Neural cell (in vitro differentiated cells): ENCODE measurements around the gene FAM210B.

Experiments
- RAD21 ChIP-seq: fragments of 450-650 bp; conservative IDR thresholded peaks from 2 replicates; pipeline ENCODE4 v1.6.1; 2014; ENCODE audit warnings: antibody characterized with exemption, mild to moderate bottlenecking, moderate library complexity
- TAF1 ChIP-seq: IDR thresholded peaks from 2 replicates; pipeline ENCODE4 v1.6.1; 2012; ENCODE audit warnings: low read depth
- TF ChIP-seq, protein P1 (sequence below): fragments of 450-650 bp; IDR thresholded peaks from 2 replicates; pipeline ENCODE4 v1.5.1; 2014; ENCODE audit warnings: antibody characterized with exemption, mild to moderate bottlenecking, moderate library complexity; ENCODE audit not compliant: poor library complexity, severe bottlenecking

DNA sequence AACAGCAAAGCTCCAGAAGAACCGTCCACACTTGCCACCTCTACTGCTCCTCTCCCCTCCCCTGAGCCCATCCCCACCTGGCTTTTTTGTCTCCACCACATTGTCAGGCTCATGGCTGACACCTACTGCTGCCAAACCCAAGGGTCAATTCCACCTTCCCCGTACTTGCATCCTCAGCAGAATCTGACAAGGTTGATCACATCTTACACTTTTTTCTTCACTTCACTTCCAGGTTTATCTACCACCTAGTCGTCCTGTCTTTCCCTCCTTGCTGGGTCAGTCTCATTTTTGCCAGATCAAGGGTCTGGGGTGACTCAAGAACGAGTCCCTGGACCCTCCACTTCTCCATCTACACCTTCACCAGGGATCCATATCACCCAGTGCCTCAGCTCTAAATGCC lies 30.1 kb downstream of the FAM210B start:
- TF ChIP-seq, protein P1, sequence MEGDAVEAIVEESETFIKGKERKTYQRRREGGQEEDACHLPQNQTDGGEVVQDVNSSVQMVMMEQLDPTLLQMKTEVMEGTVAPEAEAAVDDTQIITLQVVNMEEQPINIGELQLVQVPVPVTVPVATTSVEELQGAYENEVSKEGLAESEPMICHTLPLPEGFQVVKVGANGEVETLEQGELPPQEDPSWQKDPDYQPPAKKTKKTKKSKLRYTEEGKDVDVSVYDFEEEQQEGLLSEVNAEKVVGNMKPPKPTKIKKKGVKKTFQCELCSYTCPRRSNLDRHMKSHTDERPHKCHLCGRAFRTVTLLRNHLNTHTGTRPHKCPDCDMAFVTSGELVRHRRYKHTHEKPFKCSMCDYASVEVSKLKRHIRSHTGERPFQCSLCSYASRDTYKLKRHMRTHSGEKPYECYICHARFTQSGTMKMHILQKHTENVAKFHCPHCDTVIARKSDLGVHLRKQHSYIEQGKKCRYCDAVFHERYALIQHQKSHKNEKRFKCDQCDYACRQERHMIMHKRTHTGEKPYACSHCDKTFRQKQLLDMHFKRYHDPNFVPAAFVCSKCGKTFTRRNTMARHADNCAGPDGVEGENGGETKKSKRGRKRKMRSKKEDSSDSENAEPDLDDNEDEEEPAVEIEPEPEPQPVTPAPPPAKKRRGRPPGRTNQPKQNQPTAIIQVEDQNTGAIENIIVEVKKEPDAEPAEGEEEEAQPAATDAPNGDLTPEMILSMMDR: no peak
- TF ChIP-seq TAF1 (no peak), RAD21 (no peak)
